T-cell (primary cell): ENCODE results near the gene DAPP1. TPM values are rescaled to one million over a fixed set of nuclear protein-coding genes. Genes with fewer than 3 reads are reported as not detected.
"Not testable (repeated sequence)": the region's sequence is repeated elsewhere in the genome, so short reads cannot be mapped to it uniquely, and the experiment has no call there.

Experiments
- ATAC-seq, 4 experiments: fragments of 200-7000 bp in 3 of 4; fragments of 150-1000 bp in 1 of 4; cut with Tn5 transposase; replicated peaks in 1 of 4; 1 replicate in 3 of 4; 2 replicates in 1 of 4; pipeline ENCODE4 v1.10.0; 2021; ENCODE audit warnings: moderate library complexity in 3 of 4, mild to moderate bottlenecking in 2 of 4, moderate number of reproducible peaks in 1 of 4
- CTCF ChIA-PET, 2 donors: fragments of 300-600 bp; sonication (Branson Sonifier 250); formaldehyde crosslinking; loops; one replicate each; lab custom pipeline; 2022; ENCODE audit warnings: antibody characterized with exemption in 2 of 2; lab: Charles Lee
- POLR2A ChIA-PET, 2 donors: fragments of 300-600 bp; sonication (Branson Sonifier 250); formaldehyde crosslinking; loops; one replicate each; lab custom pipeline; 2022; ENCODE audit warnings: antibody characterized with exemption in 2 of 2; lab: Charles Lee
- DNase-seq, 35 experiments: peaks; one replicate each; pipeline versions ENCODE4 v3.0.0 to v3.0.0-alpha.2; 2013 to 2023
- H3K27ac ChIP-seq: one replicate; pipeline ENCODE4 v1.5.1; 2013; ENCODE audit warnings: low read length
- H3K27me3 ChIP-seq, 2 experiments: replicated peaks in 1 of 2; 1 replicate in 1 of 2; 2 replicates in 1 of 2; pipeline versions ENCODE4 v1.6.1 to v1.7.0; 2013; ENCODE audit warnings: low read length in 1 of 2, mixed read lengths in 1 of 2; ENCODE audit not compliant: control insufficient read depth in 2 of 2, insufficient read depth in 2 of 2; ENCODE audit errors: extremely low read depth in 1 of 2
- H3K36me3 ChIP-seq, 2 donors: 1 replicate in 1 of 2; 2 replicates in 1 of 2; pipeline versions ENCODE4 v1.6.1 to v1.7.0; 2013; ENCODE audit warnings: low read length in 1 of 2; ENCODE audit not compliant: control insufficient read depth in 2 of 2, insufficient read depth in 1 of 2; ENCODE audit errors: extremely low read depth in 1 of 2
- H3K4me1 ChIP-seq, 2 experiments: 1 replicate in 1 of 2; 2 replicates in 1 of 2; pipeline versions ENCODE4 v1.6.1 to v1.7.0; 2013; ENCODE audit warnings: low read length in 2 of 2, mixed read lengths in 1 of 2; ENCODE audit not compliant: insufficient read depth in 2 of 2, control insufficient read depth in 1 of 2; ENCODE audit errors: extremely low read depth in 1 of 2
- H3K4me3 ChIP-seq, 2 donors: 1 replicate in 1 of 2; 2 replicates in 1 of 2; pipeline versions ENCODE4 v1.5.1 to v1.7.0; 2013; ENCODE audit warnings: mild to moderate bottlenecking in 2 of 2, low read length in 1 of 2, moderate library complexity in 1 of 2; ENCODE audit not compliant: control insufficient read depth in 1 of 2; ENCODE audit errors: extremely low read depth in 1 of 2
- H3K9me3 ChIP-seq: 2 replicates; pipeline ENCODE4 v1.7.0; 2013
- H3K27ac Mint-ChIP-seq, 2 donors: one replicate each; pipeline ENCODE4 v1.8.0; 2020 to 2021; ENCODE audit warnings: mild to moderate bottlenecking in 2 of 2, mixed read lengths in 2 of 2
- H3K27me3 Mint-ChIP-seq, 2 donors: one replicate each; pipeline ENCODE4 v1.8.0; 2021 to 2022; ENCODE audit warnings: mixed read lengths in 2 of 2
- H3K36me3 Mint-ChIP-seq: one replicate; pipeline ENCODE4 v1.8.0; 2021; ENCODE audit warnings: mixed read lengths
- H3K4me1 Mint-ChIP-seq, 3 donors: one replicate each; pipeline ENCODE4 v1.8.0; 2020 to 2022; ENCODE audit warnings: mixed read lengths in 3 of 3, mild to moderate bottlenecking in 1 of 3
- H3K4me3 Mint-ChIP-seq, 3 donors: one replicate each; pipeline ENCODE4 v1.8.0; 2020 to 2022; ENCODE audit warnings: mild to moderate bottlenecking in 3 of 3, mixed read lengths in 3 of 3, moderate library complexity in 3 of 3
- H3K9me3 Mint-ChIP-seq, 3 donors: one replicate each; pipeline ENCODE4 v1.8.0; 2020 to 2022; ENCODE audit warnings: mixed read lengths in 3 of 3
- WGBS: methylation state at CpG from one replicate; pipeline ENCODE4 v1.1.5; 2013; ENCODE audit warnings: missing lambda C conversion rate; ENCODE audit not compliant: insufficient coverage; 5-methylcytosine and 5-hydroxymethylcytosine counted together
- total RNA-seq, 35 experiments: library from RNA in 6 of 35; stranded (reverse) in 6 of 35; fragments of 120-200 nt in 1 of 35; gene quantifications; one replicate each; pipeline versions ENCODE4 v1.2.1 to v1.2.4 and lab custom pipeline; 2013 to 2026

DAPP1 gene, protein sequence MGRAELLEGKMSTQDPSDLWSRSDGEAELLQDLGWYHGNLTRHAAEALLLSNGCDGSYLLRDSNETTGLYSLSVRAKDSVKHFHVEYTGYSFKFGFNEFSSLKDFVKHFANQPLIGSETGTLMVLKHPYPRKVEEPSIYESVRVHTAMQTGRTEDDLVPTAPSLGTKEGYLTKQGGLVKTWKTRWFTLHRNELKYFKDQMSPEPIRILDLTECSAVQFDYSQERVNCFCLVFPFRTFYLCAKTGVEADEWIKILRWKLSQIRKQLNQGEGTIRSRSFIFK
- total RNA-seq (10 to 100 TPM; 12.9 to 18.7 (median 14.3) TPM), total RNA-seq (lab: John Stamatoyannopoulos, UW) (16.2 to 62.6 (median 28.0) reads per million in 29 experiments)
- total RNA-seq (2013) = 32.2 TPM

DNA sequence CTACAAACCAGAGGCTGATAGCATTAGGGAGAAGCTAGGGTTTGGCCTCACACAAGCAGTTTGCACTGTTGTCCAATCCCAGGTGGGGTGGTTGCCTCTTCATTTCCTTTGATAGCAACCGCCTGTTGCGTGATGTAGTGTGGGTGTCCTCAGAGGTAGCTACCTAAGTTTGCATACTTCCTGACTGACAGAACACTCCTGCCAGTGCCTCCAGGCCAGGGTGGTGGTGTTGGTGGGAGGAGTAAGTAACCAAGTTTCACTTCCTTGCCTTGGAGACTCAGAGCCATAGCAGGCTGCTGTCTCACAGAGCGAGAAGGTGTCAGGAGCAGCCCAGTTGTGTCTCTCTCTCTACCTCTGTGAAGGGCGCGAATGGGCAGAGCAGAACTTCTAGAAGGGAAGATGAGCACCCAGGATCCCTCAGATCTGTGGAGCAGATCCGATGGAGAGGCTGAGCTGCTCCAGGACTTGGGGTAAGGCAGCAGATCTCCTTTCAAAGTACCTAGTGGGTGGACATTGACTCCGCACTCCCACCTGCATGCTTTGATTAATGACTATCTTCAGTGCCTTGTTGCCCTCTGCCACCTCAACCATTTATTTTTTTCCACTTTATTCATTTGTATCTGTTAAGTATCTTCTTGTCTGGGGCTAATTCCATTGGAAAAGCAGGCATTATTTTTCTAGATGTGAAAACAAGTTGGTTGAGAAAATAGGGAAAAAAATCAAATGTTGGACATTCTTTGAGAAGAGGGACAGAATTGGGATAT, at the start of gene DAPP1:
Gene DAPP1, plus strand, starts transcription at position 283 of the 764 bp plus-strand sequence. Its CDS starts 87 bp downstream, at position 370.
- Mint-ChIP-seq H3K27ac (peak within 1 kb of the TSS; percentile 89 to 96), H3K9me3 (no peaks in the 10 kb centered on the region), H3K27me3 (no peaks in the 10 kb centered on the region), H3K4me3 (peak within 1 kb of the TSS; percentile 85 to 91 (median 89)), H3K4me1 (peaks cover 60 to 62% (median 62%) of the 10 kb centered on the region in 3 donors), H3K36me3 (no peaks in the 10 kb centered on the region)
- Histone ChIP-seq H3K36me3 (no peaks in the 10 kb centered on the region), H3K27ac (peak within 1 kb of the TSS; percentile 65), H3K4me3 (peak within 1 kb of the TSS; percentile 51 to 75), H3K4me1 (peaks cover 22 to 26% of the 10 kb centered on the region in 2 experiments), H3K27me3 (no peaks in the 10 kb centered on the region), H3K9me3 (no peaks in the 10 kb centered on the region)
- ChIA-PET CTCF (interaction anchor here (0.7 to 2.7 kb wide), 11 partner anchors 8 to 821 kb away, joined by 3 to 29 read pairs (median 5); partner anchors contain the start of genes DNAJB14 (in 1 of the 2), METAP1 (in 1 of the 2) and TRMT10A (in 1 of the 2)), POLR2A (interaction anchor here (0.5 to 1.6 kb wide), 8 partner anchors 9 to 986 kb away, joined by 3 to 9 read pairs (median 6); partner anchors contain the start of genes DNAJB14 (in 1 of the 2), LAMTOR3 (in 1 of the 2) and TRMT10A (in 1 of the 2))
- peak; percentile 53 to 89 (median 77) for DNase-seq
- 2% methylated on average over 4 of the region's 7 CpGs for WGBS
- ATAC-seq = peak; percentile 97 to 98 (median 98)

DNA sequence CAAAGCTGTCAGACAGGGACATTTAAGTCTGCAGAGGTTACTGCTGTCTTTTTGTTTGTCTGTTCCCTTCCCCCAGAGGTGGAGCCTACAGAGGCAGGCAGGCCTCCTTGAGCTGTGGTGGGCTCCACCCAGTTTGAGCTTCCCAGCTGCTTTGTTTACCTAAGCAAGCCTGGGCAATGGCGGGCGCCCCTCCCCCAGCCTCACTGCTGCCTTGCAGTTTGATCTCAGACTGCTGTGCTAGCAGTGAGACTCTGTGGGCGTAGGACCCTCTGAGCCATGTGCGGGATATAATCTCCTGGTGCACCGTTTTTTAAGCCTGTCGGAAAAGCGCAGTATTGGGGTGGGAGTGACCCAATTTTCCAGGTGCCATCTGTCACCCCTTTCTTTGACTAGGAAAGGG, 45.8 kb upstream of the DAPP1 start:
- H3K4me1 ChIP-seq, H3K27ac ChIP-seq, ATAC-seq, H3K4me1 Mint-ChIP-seq, DNase-seq, H3K9me3 ChIP-seq, H3K36me3 ChIP-seq, H3K4me3 ChIP-seq, POLR2A ChIA-PET, H3K27ac Mint-ChIP-seq, CTCF ChIA-PET, H3K36me3 Mint-ChIP-seq, H3K4me3 Mint-ChIP-seq: not testable (repeated sequence)
- WGBS = no CpG with 5 or more reads among the region's 7 CpGs
- Mint-ChIP-seq H3K27me3 (peaks cover 16 to 32% of the 10 kb centered on the region in 2 donors), H3K9me3 (peaks cover 8 to 17% (median 9%) of the 10 kb centered on the region in 3 donors)
- H3K27me3 ChIP-seq = peaks cover 0 to 10% of the 10 kb centered on the region in 2 experiments

- H3K27me3 ChIP-seq = peaks cover 2 to 5% of the 10 kb centered on the region in 2 experiments
- no peak overlapping the region for H3K4me3 ChIP-seq
- Mint-ChIP-seq H3K9me3 (peaks cover 0 to 3% (median 0%) of the 10 kb centered on the region in 3 donors), H3K27me3 (peaks cover 3 to 10% of the 10 kb centered on the region in 2 donors), H3K4me3 (no peak overlapping the region), H3K27ac (no peak overlapping the region), H3K4me1 (no peaks in the 10 kb centered on the region), H3K36me3 (no peaks in the 10 kb centered on the region)
- ATAC-seq (no peak), DNase-seq (no peak)
- H3K4me1 ChIP-seq = no peaks in the 10 kb centered on the region
- H3K36me3 ChIP-seq = no peaks in the 10 kb centered on the region
- 83% methylated on average over 2 of the region's 3 CpGs for WGBS
- CTCF ChIA-PET = no interaction called here
- H3K9me3 ChIP-seq = no peaks in the 10 kb centered on the region
- no peak overlapping the region for H3K27ac ChIP-seq
- POLR2A ChIA-PET = no interaction called here
Observed at GRCh38 chr4:99783940-99784339, 32.7 kb upstream of the DAPP1 start.

- Histone ChIP-seq H3K36me3 (no peaks in the 10 kb centered on the region), H3K27me3 (peaks cover 2 to 5% of the 10 kb centered on the region in 2 experiments), H3K4me1 (no peaks in the 10 kb centered on the region), H3K9me3 (no peaks in the 10 kb centered on the region), H3K4me3 (no peak overlapping the region), H3K27ac (no peak overlapping the region)
- ChIA-PET CTCF (no interaction called here), POLR2A (no interaction called here)
- H3K4me1 Mint-ChIP-seq = no peaks in the 10 kb centered on the region
- WGBS = 92% methylated on average over 3 of the region's 3 CpGs
- no peak overlapping the region for H3K4me3 Mint-ChIP-seq
- no peak for DNase-seq
- no peaks in the 10 kb centered on the region for H3K36me3 Mint-ChIP-seq
- H3K9me3 Mint-ChIP-seq = peaks cover 0 to 2% (median 0%) of the 10 kb centered on the region in 3 donors
- peaks cover 10 to 19% of the 10 kb centered on the region in 2 donors for H3K27me3 Mint-ChIP-seq
- no peak for ATAC-seq
- no peak overlapping the region for H3K27ac Mint-ChIP-seq
Observed at GRCh38 chr4:99784842-99785241, 31.8 kb upstream of the DAPP1 start.

GRCh38 chr4:99790796-99791617, 25.6 kb upstream of the DAPP1 start:
- CTCF ChIA-PET = no interaction called here
- 81% methylated on average over 2 of the region's 6 CpGs for WGBS
- no peak for ATAC-seq
- Mint-ChIP-seq H3K27me3 (peaks cover 34 to 44% of the 10 kb centered on the region in 2 donors), H3K27ac (no peak overlapping the region), H3K9me3 (no peaks in the 10 kb centered on the region), H3K4me1 (no peaks in the 10 kb centered on the region), H3K4me3 (no peak overlapping the region), H3K36me3 (no peaks in the 10 kb centered on the region)
- Histone ChIP-seq H3K36me3 (no peaks in the 10 kb centered on the region), H3K27me3 (no peaks in the 10 kb centered on the region), H3K4me1 (no peaks in the 10 kb centered on the region), H3K27ac (no peak overlapping the region), H3K4me3 (no peak overlapping the region), H3K9me3 (no peaks in the 10 kb centered on the region)
- POLR2A ChIA-PET = no interaction called here
- no peak for DNase-seq
